CD14-positive monocyte (primary cell): ENCODE measurements around the gene NEGR1. TPM values are rescaled to one million over a fixed set of nuclear protein-coding genes. Genes with fewer than 3 reads are reported as not detected.

ENCODE experiments used
- DNase-seq, 3 donors: peaks; one replicate each; pipeline ENCODE4 v3.0.0-alpha.2; 2011 to 2022
- H2AFZ ChIP-seq: 2 replicates; pipeline ENCODE4 v1.6.0; 2012; ENCODE audit warnings: mild to moderate bottlenecking, low read depth, low read length, inconsistent platforms; ENCODE audit not compliant: insufficient read depth, poor library complexity, severe bottlenecking
- H3K27ac ChIP-seq, 2 donors: 1 replicate in 1 of 2; 2 replicates in 1 of 2; pipeline ENCODE4 v1.5.1; 2012 to 2013; ENCODE audit warnings: low read length in 2 of 2, control low read depth in 1 of 2, inconsistent platforms in 1 of 2, low read depth in 1 of 2, mild to moderate bottlenecking in 1 of 2
- H3K27me3 ChIP-seq, 2 donors: one replicate each; pipeline versions ENCODE4 v1.6.0 to v1.6.1; 2011 to 2013; ENCODE audit warnings: low read length in 2 of 2; ENCODE audit not compliant: control insufficient read depth in 2 of 2, insufficient read depth in 2 of 2
- H3K36me3 ChIP-seq, 2 donors: replicated peaks in 1 of 2; 1 replicate in 1 of 2; 2 replicates in 1 of 2; pipeline versions ENCODE4 v1.5.1 to v1.6.1; 2012 to 2013; ENCODE audit warnings: low read length in 2 of 2, control low read depth in 1 of 2, inconsistent platforms in 1 of 2, mild to moderate bottlenecking in 1 of 2; ENCODE audit not compliant: insufficient read depth in 2 of 2, control insufficient read depth in 1 of 2
- H3K4me1 ChIP-seq, 2 donors: 1 replicate in 1 of 2; 2 replicates in 1 of 2; pipeline versions ENCODE4 v1.5.1 to v1.6.1; 2012 to 2013; ENCODE audit warnings: low read length in 2 of 2, control low read depth in 1 of 2, inconsistent platforms in 1 of 2, mild to moderate bottlenecking in 1 of 2, moderate library complexity in 1 of 2; ENCODE audit not compliant: insufficient read depth in 2 of 2, control insufficient read depth in 1 of 2
- H3K4me2 ChIP-seq: replicated peaks from 2 replicates; pipeline ENCODE3; 2012; ENCODE audit warnings: low read length, moderate library complexity, mild to moderate bottlenecking; ENCODE audit not compliant: poor library complexity, severe bottlenecking; ENCODE audit errors: extremely low read depth
- H3K4me3 ChIP-seq, 3 experiments: fragments of 200-600 bp in 1 of 3; sonication (generic) in 1 of 3; replicated peaks in 1 of 3; 1 replicate in 2 of 3; 2 replicates in 1 of 3; pipeline ENCODE4 v1.5.1; 2011 to 2013; ENCODE audit warnings: low read length in 3 of 3, mild to moderate bottlenecking in 3 of 3, control low read depth in 2 of 3, low read depth in 2 of 3, inconsistent platforms in 1 of 3, moderate library complexity in 1 of 3
- H3K79me2 ChIP-seq: 2 replicates; pipeline ENCODE4 v1.6.0; 2012; ENCODE audit warnings: mild to moderate bottlenecking, control low read depth, inconsistent platforms, low read length, moderate library complexity; ENCODE audit not compliant: insufficient read depth
- H3K9ac ChIP-seq: 2 replicates; pipeline ENCODE4 v1.6.0; 2017; ENCODE audit warnings: low read length, mild to moderate bottlenecking; ENCODE audit not compliant: insufficient read depth, poor library complexity, severe bottlenecking
- H3K9me3 ChIP-seq, 2 donors: replicated peaks in 1 of 2; 1 replicate in 1 of 2; 2 replicates in 1 of 2; pipeline versions ENCODE4 v1.5.1 to v1.6.1; 2012 to 2013; ENCODE audit warnings: low read length in 2 of 2, control low read depth in 1 of 2; ENCODE audit not compliant: control insufficient read depth in 1 of 2, insufficient read depth in 1 of 2
- H4K20me1 ChIP-seq: 2 replicates; pipeline ENCODE4 v1.6.0; 2012; ENCODE audit warnings: mild to moderate bottlenecking, low read length, control low read depth, moderate library complexity; ENCODE audit not compliant: insufficient read depth
- H3K27ac Mint-ChIP-seq, 7 donors: one replicate each; pipeline ENCODE4 v1.8.0; 2020; ENCODE audit warnings: mild to moderate bottlenecking in 7 of 7, mixed read lengths in 7 of 7, moderate library complexity in 6 of 7, inconsistent platforms in 2 of 7
- H3K27me3 Mint-ChIP-seq, 3 donors: one replicate each; pipeline ENCODE4 v1.8.0; 2021 to 2022; ENCODE audit warnings: low read depth in 3 of 3, mild to moderate bottlenecking in 3 of 3, mixed read lengths in 3 of 3, moderate library complexity in 3 of 3, inconsistent platforms in 1 of 3
- H3K36me3 Mint-ChIP-seq, 2 donors: one replicate each; pipeline ENCODE4 v1.8.0; 2020; ENCODE audit warnings: mixed read lengths in 2 of 2, inconsistent platforms in 1 of 2, mild to moderate bottlenecking in 1 of 2
- H3K4me1 Mint-ChIP-seq: one replicate; pipeline ENCODE4 v1.8.0; 2020; ENCODE audit warnings: mild to moderate bottlenecking, mixed read lengths
- H3K4me3 Mint-ChIP-seq, 2 donors: one replicate each; pipeline ENCODE4 v1.8.0; 2020; ENCODE audit warnings: mild to moderate bottlenecking in 2 of 2, mixed read lengths in 2 of 2, moderate library complexity in 1 of 2
- H3K9me3 Mint-ChIP-seq, 7 donors: one replicate each; pipeline ENCODE4 v1.8.0; 2020 to 2022; ENCODE audit warnings: mixed read lengths in 7 of 7, mild to moderate bottlenecking in 6 of 7, moderate library complexity in 6 of 7, inconsistent platforms in 2 of 7
- CTCF ChIP-seq: fragments of 200-600 bp; IDR thresholded peaks from one replicate; pipeline ENCODE4 v1.8.0; 2022; ENCODE audit warnings: antibody characterized with exemption, mild to moderate bottlenecking
- WGBS: methylation state at CpG from one replicate; pipeline ENCODE4 v1.1.5; 2013; ENCODE audit warnings: missing lambda C conversion rate; ENCODE audit not compliant: insufficient coverage; 5-methylcytosine and 5-hydroxymethylcytosine counted together
- intact Hi-C, 2 donors: fragments of 100-400 bp; cut with micrococcal nuclease; formaldehyde crosslinking; loops; one replicate each; pipeline versions ENCODE4 v1.15.0 to v1.15.1; 2023
- polyA plus RNA-seq, 3 donors: library from polyadenylated mRNA; depleted of rRNA in 1 of 3; unstranded in 2 of 3; stranded (reverse) in 1 of 3; fragments of 300-500 nt in 2 of 3; fragments of >200 nt in 1 of 3; fragmentation: Illumina TruSeq in 2 of 3; gene quantifications; 1 replicate in 2 of 3; 2 replicates in 1 of 3; pipeline ENCODE4 v1.2.3, GENCODE V29; 2012 to 2021

The NEGR1 gene
- polyA plus RNA-seq, 3 donors = 0.03 to 0.15 (median 0.13) TPM

GRCh38 chr1:72018562-72018961 lies 263.8 kb downstream of the NEGR1 start:
- TF ChIP-seq CTCF = no peak
- H3K4me3 ChIP-seq = no peak overlapping the region
- no peak for DNase-seq
- Mint-ChIP-seq H3K4me3 (no peak overlapping the region), H3K4me1 (no peaks in the 10 kb centered on the region), H3K9me3 (peaks cover 0 to 6% (median 3%) of the 10 kb centered on the region in 7 donors), H3K27me3 (peaks cover 0 to 2% (median 1%) of the 10 kb centered on the region in 3 donors), H3K36me3 (no peaks in the 10 kb centered on the region), H3K27ac (no peak overlapping the region)
- no peaks in the 10 kb centered on the region for H3K79me2 ChIP-seq
- H3K4me2 ChIP-seq = no peak overlapping the region
- no peaks in the 10 kb centered on the region for H3K9me3 ChIP-seq
- no peaks in the 10 kb centered on the region for H4K20me1 ChIP-seq
- no peaks in the 10 kb centered on the region for H3K27me3 ChIP-seq
- H3K4me1 ChIP-seq = no peaks in the 10 kb centered on the region
- intact Hi-C loops = no loop called here
- no peaks in the 10 kb centered on the region for H3K36me3 ChIP-seq
- H3K27ac ChIP-seq = no peak overlapping the region
- no peak overlapping the region for H2AFZ ChIP-seq
- 75% methylated on average over 2 of the region's 2 CpGs for WGBS
- no peak overlapping the region for H3K9ac ChIP-seq

- H3K4me3 Mint-ChIP-seq = no peak overlapping the region
- Histone ChIP-seq H3K27ac (no peak overlapping the region), H3K27me3 (no peaks in the 10 kb centered on the region), H3K79me2 (no peaks in the 10 kb centered on the region), H2AFZ (no peak overlapping the region), H3K36me3 (no peaks in the 10 kb centered on the region), H4K20me1 (no peaks in the 10 kb centered on the region), H3K9me3 (no peaks in the 10 kb centered on the region), H3K9ac (no peak overlapping the region), H3K4me3 (no peak overlapping the region), H3K4me2 (no peak overlapping the region), H3K4me1 (no peaks in the 10 kb centered on the region)
- no peaks in the 10 kb centered on the region for H3K36me3 Mint-ChIP-seq
- no peak overlapping the region for H3K27ac Mint-ChIP-seq
- TF ChIP-seq CTCF = no peak
- WGBS = no CpG with 5 or more reads among the region's 1 CpG
- DNase-seq = no peak
- no peaks in the 10 kb centered on the region for H3K4me1 Mint-ChIP-seq
- peaks cover 0 to 3% (median 0%) of the 10 kb centered on the region in 7 donors for H3K9me3 Mint-ChIP-seq
- no peaks in the 10 kb centered on the region for H3K27me3 Mint-ChIP-seq
- intact Hi-C loops = no loop called here
These were observed 267.3 kb downstream of the NEGR1 start for GRCh38 chr1:72015006-72015405.
